ENCODE data around the gene TIMM29. TPM values are rescaled to one million over a fixed set of nuclear protein-coding genes. Genes with fewer than 3 reads are reported as not detected.
A peak's percentile ranks its signal among the peaks of the same experiment; 100 is the strongest.

TIMM29 gene
- total RNA-seq, 1 donor from 2014 or later = 19.0 TPM

- Mint-ChIP-seq H3K27me3 (ENCODE audit: low read depth) (no peaks in the 10 kb centered on the region), H3K9me3 (no peaks in the 10 kb centered on the region), H3K4me1 (ENCODE audit: low read depth) (peaks cover 34% of the 10 kb centered on the region), H3K36me3 (ENCODE audit: low read depth) (peaks cover 12% of the 10 kb centered on the region), H3K27ac (peak overlapping the region; percentile 75), H3K4me3 (ENCODE audit: low read depth) (peak overlapping the region; percentile 44)
- DNase-seq (ENCODE audit: low spot score) = no peak
- intact Hi-C loops (cut with micrococcal nuclease) = loop anchor here (1.0 to 5.0 kb wide), 3 partner anchors 22 to 1147 kb away; partner anchors contain the start of gene FBXL12
Measured at GRCh38 chr19:10963865-10964264, 35.3 kb downstream of the TIMM29 start.

- DNase-seq (ENCODE audit: low spot score) = no peak
- Mint-ChIP-seq H3K4me1 (ENCODE audit: low read depth) (peaks cover 35% of the 10 kb centered on the region), H3K36me3 (ENCODE audit: low read depth) (peaks cover 12% of the 10 kb centered on the region), H3K27ac (no peak overlapping the region), H3K27me3 (ENCODE audit: low read depth) (no peaks in the 10 kb centered on the region), H3K4me3 (ENCODE audit: low read depth) (no peak overlapping the region), H3K9me3 (no peaks in the 10 kb centered on the region)
- intact Hi-C loops (cut with micrococcal nuclease) = loop anchor here (5.0 kb wide), 1 partner anchor 1148 kb away; the partner anchor contains the start of gene FBXL12
Measured at GRCh38 chr19:10964903-10965302, 36.3 kb downstream of the TIMM29 start.

GRCh38 chr19:10965398-10965797 lies 36.8 kb downstream of the TIMM29 start:
- intact Hi-C loops (cut with micrococcal nuclease) = no loop called here
- no peak overlapping the region for H3K4me3 Mint-ChIP-seq (ENCODE audit: low read depth)
- no peak for DNase-seq (ENCODE audit: low spot score)
- no peak overlapping the region for H3K27ac Mint-ChIP-seq
- H3K27me3 Mint-ChIP-seq (ENCODE audit: low read depth) = no peaks in the 10 kb centered on the region
- peaks cover 12% of the 10 kb centered on the region for H3K36me3 Mint-ChIP-seq (ENCODE audit: low read depth)
- no peaks in the 10 kb centered on the region for H3K9me3 Mint-ChIP-seq
- H3K4me1 Mint-ChIP-seq (ENCODE audit: low read depth) = peaks cover 35% of the 10 kb centered on the region

GRCh38 chr19:10966809-10967208 lies 38.2 kb downstream of the TIMM29 start:
- Mint-ChIP-seq H3K27me3 (ENCODE audit: low read depth) (no peaks in the 10 kb centered on the region), H3K36me3 (ENCODE audit: low read depth) (peaks cover 12% of the 10 kb centered on the region), H3K27ac (no peak overlapping the region), H3K4me3 (ENCODE audit: low read depth) (no peak overlapping the region), H3K9me3 (no peaks in the 10 kb centered on the region), H3K4me1 (ENCODE audit: low read depth) (peaks cover 35% of the 10 kb centered on the region)
- intact Hi-C loops (cut with micrococcal nuclease) = no loop called here
- no peak for DNase-seq (ENCODE audit: low spot score)

- Mint-ChIP-seq H3K9me3 (no peaks in the 10 kb centered on the region), H3K4me1 (ENCODE audit: low read depth) (peaks cover 22% of the 10 kb centered on the region), H3K4me3 (ENCODE audit: low read depth) (no peak overlapping the region), H3K27me3 (ENCODE audit: low read depth) (no peaks in the 10 kb centered on the region), H3K36me3 (ENCODE audit: low read depth) (peaks cover 11% of the 10 kb centered on the region), H3K27ac (no peak overlapping the region)
- DNase-seq (ENCODE audit: low spot score) = no peak
- intact Hi-C loops (cut with micrococcal nuclease) = no loop called here
Measured at GRCh38 chr19:10968527-10969135, 40.0 kb downstream of the TIMM29 start.

GRCh38 chr19:10971107-10971726 lies 42.6 kb downstream of the TIMM29 start:
- H3K4me3 Mint-ChIP-seq (ENCODE audit: low read depth) = no peak overlapping the region
- peaks cover 19% of the 10 kb centered on the region for H3K4me1 Mint-ChIP-seq (ENCODE audit: low read depth)
- H3K27me3 Mint-ChIP-seq (ENCODE audit: low read depth) = no peaks in the 10 kb centered on the region

GRCh38 chr19:10975374-10976130 lies 46.9 kb downstream of the TIMM29 start:
- Mint-ChIP-seq H3K4me1 (ENCODE audit: low read depth) (peaks cover 15% of the 10 kb centered on the region), H3K4me3 (ENCODE audit: low read depth) (no peak overlapping the region), H3K9me3 (no peaks in the 10 kb centered on the region), H3K27me3 (ENCODE audit: low read depth) (no peaks in the 10 kb centered on the region), H3K36me3 (ENCODE audit: low read depth) (peaks cover 2% of the 10 kb centered on the region), H3K27ac (no peak overlapping the region)
- intact Hi-C loops (cut with micrococcal nuclease) = no loop called here
- no peak for DNase-seq (ENCODE audit: low spot score)

More at GRCh38 chr19:10971107-10971726, 42.6 kb downstream of the TIMM29 start:
- Mint-ChIP-seq H3K36me3 (ENCODE audit: low read depth) (no peaks in the 10 kb centered on the region), H3K27ac (no peak overlapping the region), H3K9me3 (no peaks in the 10 kb centered on the region)
- intact Hi-C loops (cut with micrococcal nuclease) = no loop called here
- no peak for DNase-seq (ENCODE audit: low spot score)

- no peak for DNase-seq (ENCODE audit: low spot score)
- Mint-ChIP-seq H3K27ac (no peak overlapping the region), H3K36me3 (ENCODE audit: low read depth) (peaks cover 2% of the 10 kb centered on the region), H3K27me3 (ENCODE audit: low read depth) (no peaks in the 10 kb centered on the region), H3K4me1 (ENCODE audit: low read depth) (peaks cover 12% of the 10 kb centered on the region), H3K9me3 (no peaks in the 10 kb centered on the region), H3K4me3 (ENCODE audit: low read depth) (no peak overlapping the region)
- intact Hi-C loops (cut with micrococcal nuclease) = no loop called here
Measured at GRCh38 chr19:10976131-10976892, 47.7 kb downstream of the TIMM29 start.

- Mint-ChIP-seq H3K27me3 (ENCODE audit: low read depth) (no peaks in the 10 kb centered on the region), H3K4me1 (ENCODE audit: low read depth) (peaks cover 12% of the 10 kb centered on the region)
Measured at GRCh38 chr19:10977742-10978092, 49.1 kb downstream of the TIMM29 start.

More at GRCh38 chr19:10977742-10978092, 49.1 kb downstream of the TIMM29 start:
- intact Hi-C loops (cut with micrococcal nuclease) = no loop called here
- Mint-ChIP-seq H3K4me3 (ENCODE audit: low read depth) (no peak overlapping the region), H3K27ac (no peak overlapping the region), H3K36me3 (ENCODE audit: low read depth) (peaks cover 2% of the 10 kb centered on the region), H3K9me3 (no peaks in the 10 kb centered on the region)
- no peak for DNase-seq (ENCODE audit: low spot score)

Other genes with a start within 250 kb of the TIMM29 start
- 67.2 and 75.0 TPM in 2 replicates for gene QTRT1, start 227.4 kb upstream of the TIMM29 start, total RNA-seq
- gene DNM2, start 210.7 kb upstream of the TIMM29 start, total RNA-seq = 185 and 198 TPM in 2 replicates
- 16.7 and 17.9 TPM in 2 replicates for gene TMED1, start 92.6 kb upstream of the TIMM29 start, total RNA-seq
- 3.9 and 4.3 TPM in 2 replicates for gene C19orf38, start 80.4 kb upstream of the TIMM29 start, total RNA-seq
- gene CARM1, start 57.3 kb upstream of the TIMM29 start, total RNA-seq = 87.5 and 89.3 TPM in 2 replicates
- gene YIPF2, start 172 bp upstream of the TIMM29 start, total RNA-seq = 25.0 and 25.9 TPM in 2 replicates
- gene SMARCA4, start 32.2 kb downstream of the TIMM29 start, total RNA-seq = 149 and 158 TPM in 2 replicates
- gene LDLR, start 160.7 kb downstream of the TIMM29 start, total RNA-seq = 138 and 140 TPM in 2 replicates
- 38.3 and 38.8 TPM in 2 replicates for gene SPC24, start 227.0 kb downstream of the TIMM29 start, total RNA-seq